Measurements from ENCODE around the gene FRMD3.

Gene FRMD3

GRCh38 chr9:83296123-83296522 is 242.1 kb downstream of the FRMD3 start:
- no peak for DNase-seq (ENCODE audit: low read depth)
- no peak overlapping the region for H3K4me3 ChIP-seq (ENCODE audit: low read depth, low read length)
- TF ChIP-seq, protein P1, sequence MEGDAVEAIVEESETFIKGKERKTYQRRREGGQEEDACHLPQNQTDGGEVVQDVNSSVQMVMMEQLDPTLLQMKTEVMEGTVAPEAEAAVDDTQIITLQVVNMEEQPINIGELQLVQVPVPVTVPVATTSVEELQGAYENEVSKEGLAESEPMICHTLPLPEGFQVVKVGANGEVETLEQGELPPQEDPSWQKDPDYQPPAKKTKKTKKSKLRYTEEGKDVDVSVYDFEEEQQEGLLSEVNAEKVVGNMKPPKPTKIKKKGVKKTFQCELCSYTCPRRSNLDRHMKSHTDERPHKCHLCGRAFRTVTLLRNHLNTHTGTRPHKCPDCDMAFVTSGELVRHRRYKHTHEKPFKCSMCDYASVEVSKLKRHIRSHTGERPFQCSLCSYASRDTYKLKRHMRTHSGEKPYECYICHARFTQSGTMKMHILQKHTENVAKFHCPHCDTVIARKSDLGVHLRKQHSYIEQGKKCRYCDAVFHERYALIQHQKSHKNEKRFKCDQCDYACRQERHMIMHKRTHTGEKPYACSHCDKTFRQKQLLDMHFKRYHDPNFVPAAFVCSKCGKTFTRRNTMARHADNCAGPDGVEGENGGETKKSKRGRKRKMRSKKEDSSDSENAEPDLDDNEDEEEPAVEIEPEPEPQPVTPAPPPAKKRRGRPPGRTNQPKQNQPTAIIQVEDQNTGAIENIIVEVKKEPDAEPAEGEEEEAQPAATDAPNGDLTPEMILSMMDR (IDR thresholded peaks at IDR 0.05; ENCODE audit: control insufficient read depth, extremely low read depth, insufficient read depth): no peak

GRCh38 chr9:83294816-83295215 is 243.4 kb downstream of the FRMD3 start:
- TF ChIP-seq, protein P1 (IDR thresholded peaks at IDR 0.05; ENCODE audit: control insufficient read depth, extremely low read depth, insufficient read depth): no peak
- DNase-seq (ENCODE audit: low read depth): no peak
- H3K4me3 ChIP-seq (ENCODE audit: low read depth, low read length): no peak overlapping the region

- no peak for DNase-seq (ENCODE audit: low read depth)
- no peak overlapping the region for H3K4me3 ChIP-seq (ENCODE audit: low read depth, low read length)
- TF ChIP-seq, protein P1 (IDR thresholded peaks at IDR 0.05; ENCODE audit: control insufficient read depth, extremely low read depth, insufficient read depth): no peak
These were observed 247.0 kb downstream of the FRMD3 start for GRCh38 chr9:83291196-83291595.

DNA sequence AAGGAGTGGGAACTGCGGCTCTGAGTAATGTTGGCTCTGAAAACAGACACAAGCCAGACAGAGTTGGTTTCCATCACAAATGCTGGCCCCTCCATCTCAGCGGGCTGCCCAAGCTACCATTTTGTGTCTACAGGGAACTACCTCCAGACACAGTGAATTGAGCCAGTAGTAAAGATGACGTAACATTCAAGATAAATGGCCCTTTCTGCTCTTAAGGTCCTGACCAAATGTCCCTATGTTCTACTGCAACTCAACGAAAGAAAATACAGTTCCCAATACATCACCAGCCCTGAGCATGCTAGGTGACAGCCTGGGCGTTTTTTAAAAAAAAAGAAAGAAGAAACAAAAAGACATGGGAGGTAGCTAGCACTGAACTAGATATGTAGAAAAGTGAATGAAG is 247.5 kb downstream of the FRMD3 start:
- TF ChIP-seq, protein P1 (IDR thresholded peaks at IDR 0.05; ENCODE audit: control insufficient read depth, extremely low read depth, insufficient read depth): no peak
- H3K4me3 ChIP-seq (ENCODE audit: low read depth, low read length): no peak overlapping the region
- no peak for DNase-seq (ENCODE audit: low read depth)

GRCh38 chr9:83287021-83287420 is 251.2 kb downstream of the FRMD3 start:
- TF ChIP-seq, protein P1 (IDR thresholded peaks at IDR 0.05; ENCODE audit: control insufficient read depth, extremely low read depth, insufficient read depth): no peak
- DNase-seq (ENCODE audit: low read depth): no peak
- H3K4me3 ChIP-seq (ENCODE audit: low read depth, low read length): no peak overlapping the region

GRCh38 chr9:83285445-83286225 is 252.6 kb downstream of the FRMD3 start:
- DNase-seq (ENCODE audit: low read depth): no peak
- no peak overlapping the region for H3K4me3 ChIP-seq (ENCODE audit: low read depth, low read length)
- TF ChIP-seq, protein P1 (IDR thresholded peaks at IDR 0.05; ENCODE audit: control insufficient read depth, extremely low read depth, insufficient read depth): no peak

GRCh38 chr9:83284746-83285145 is 253.5 kb downstream of the FRMD3 start:
- TF ChIP-seq, protein P1 (IDR thresholded peaks at IDR 0.05; ENCODE audit: control insufficient read depth, extremely low read depth, insufficient read depth): no peak
- no peak overlapping the region for H3K4me3 ChIP-seq (ENCODE audit: low read depth, low read length)
- no peak for DNase-seq (ENCODE audit: low read depth)
